ENCODE measurements around the gene AUTS2. TPM values are rescaled to one million over a fixed set of nuclear protein-coding genes. Genes with fewer than 3 reads are reported as not detected.

The AUTS2 gene
- total RNA-seq, 1 donor from 2014 or later, result 80.6 TPM

DNA sequence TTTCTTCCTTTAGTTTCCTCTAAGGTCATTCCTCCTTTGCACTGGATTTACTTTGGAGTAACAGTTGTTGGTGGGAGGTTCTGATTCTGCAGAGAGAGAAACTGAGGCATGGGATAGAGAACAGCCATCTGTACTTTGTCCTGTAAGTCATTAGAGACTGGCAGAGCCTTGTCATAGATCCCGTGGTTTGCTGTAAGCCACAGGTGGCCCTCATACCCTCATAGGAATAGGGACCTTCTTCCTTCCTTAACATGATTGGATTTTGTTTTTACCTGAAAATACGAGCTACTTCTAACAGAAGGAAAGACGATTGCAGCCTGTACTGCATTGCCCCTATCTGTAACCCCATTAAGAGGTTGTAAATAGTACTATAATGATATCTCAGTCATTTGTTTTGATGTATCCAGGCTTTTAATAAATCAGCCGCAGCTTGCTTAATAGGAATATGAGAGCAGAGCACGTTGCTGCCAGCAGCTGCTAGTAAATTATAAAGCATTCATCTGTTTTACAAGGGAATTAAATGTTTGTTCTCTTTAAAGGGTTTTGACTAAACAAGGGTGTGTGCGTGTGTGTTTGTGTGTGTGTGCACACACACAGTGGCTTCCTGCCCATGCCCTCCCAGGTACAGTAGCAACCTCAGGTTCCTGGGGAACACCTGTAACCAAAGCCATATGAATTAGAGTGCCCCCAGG, 249.8 kb downstream of the AUTS2 start:
- no peak for DNase-seq (ENCODE audit: extremely low spot score, unreplicated experiment)
- H3K9me3 Mint-ChIP-seq (ENCODE audit: unreplicated experiment), result peaks cover 2% of the 10 kb centered on the region
- no peak for TF ChIP-seq CTCF (IDR thresholded peaks at IDR 0.05)
- H3K27ac Mint-ChIP-seq (ENCODE audit: unreplicated experiment), result no peak overlapping the region
- no peak overlapping the region for H3K4me3 Mint-ChIP-seq (ENCODE audit: unreplicated experiment)
- no peaks in the 10 kb centered on the region for H3K36me3 Mint-ChIP-seq (ENCODE audit: unreplicated experiment)
- no peaks in the 10 kb centered on the region for H3K27me3 Mint-ChIP-seq (ENCODE audit: unreplicated experiment)
- peaks cover 11% of the 10 kb centered on the region for H3K4me1 Mint-ChIP-seq (ENCODE audit: unreplicated experiment)

GRCh38 chr7:69849268-69849667, 251.0 kb downstream of the AUTS2 start:
- Mint-ChIP-seq H3K4me1 (ENCODE audit: unreplicated experiment) (peaks cover 13% of the 10 kb centered on the region), H3K9me3 (ENCODE audit: unreplicated experiment) (no peaks in the 10 kb centered on the region), H3K36me3 (ENCODE audit: unreplicated experiment) (no peaks in the 10 kb centered on the region), H3K27ac (ENCODE audit: unreplicated experiment) (no peak overlapping the region), H3K4me3 (ENCODE audit: unreplicated experiment) (no peak overlapping the region), H3K27me3 (ENCODE audit: unreplicated experiment) (no peaks in the 10 kb centered on the region)
- no peak for TF ChIP-seq CTCF (IDR thresholded peaks at IDR 0.05)
- no peak for DNase-seq (ENCODE audit: extremely low spot score, unreplicated experiment)

DNA sequence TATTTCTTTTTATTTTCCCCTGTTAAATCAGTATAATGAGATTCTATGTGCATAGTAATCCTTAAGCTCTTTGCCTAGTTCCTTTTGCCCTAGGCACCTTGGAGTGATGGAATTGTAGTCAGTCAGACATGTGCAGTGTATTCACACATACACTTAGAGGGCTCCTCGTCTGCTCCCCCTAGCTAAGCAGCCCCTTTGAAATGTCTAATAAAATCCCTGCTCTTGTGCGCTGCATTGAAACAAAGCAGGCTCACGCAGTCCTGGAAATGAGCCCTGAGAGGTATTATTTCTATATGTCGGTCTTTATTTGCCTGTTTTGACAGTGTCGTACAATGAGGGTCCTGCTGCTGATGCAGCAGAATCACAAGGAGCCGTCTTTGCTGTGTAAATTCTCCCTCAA, 258.7 kb downstream of the AUTS2 start:
- Mint-ChIP-seq H3K4me1 (ENCODE audit: unreplicated experiment) (peaks cover 21% of the 10 kb centered on the region), H3K27me3 (ENCODE audit: unreplicated experiment) (no peaks in the 10 kb centered on the region), H3K36me3 (ENCODE audit: unreplicated experiment) (no peaks in the 10 kb centered on the region), H3K4me3 (ENCODE audit: unreplicated experiment) (no peak overlapping the region), H3K9me3 (ENCODE audit: unreplicated experiment) (no peaks in the 10 kb centered on the region), H3K27ac (ENCODE audit: unreplicated experiment) (no peak overlapping the region)
- TF ChIP-seq CTCF (IDR thresholded peaks at IDR 0.05), result no peak
- DNase-seq (ENCODE audit: extremely low spot score, unreplicated experiment), result no peak

GRCh38 chr7:69858471-69858870, 260.2 kb downstream of the AUTS2 start:
- no peaks in the 10 kb centered on the region for H3K9me3 Mint-ChIP-seq (ENCODE audit: unreplicated experiment)
- H3K4me1 Mint-ChIP-seq (ENCODE audit: unreplicated experiment), result peaks cover 13% of the 10 kb centered on the region
- H3K27ac Mint-ChIP-seq (ENCODE audit: unreplicated experiment), result no peak overlapping the region
- DNase-seq (ENCODE audit: extremely low spot score, unreplicated experiment), result no peak
- H3K36me3 Mint-ChIP-seq (ENCODE audit: unreplicated experiment), result no peaks in the 10 kb centered on the region
- TF ChIP-seq CTCF (IDR thresholded peaks at IDR 0.05), result no peak
- no peak overlapping the region for H3K4me3 Mint-ChIP-seq (ENCODE audit: unreplicated experiment)
- H3K27me3 Mint-ChIP-seq (ENCODE audit: unreplicated experiment), result no peaks in the 10 kb centered on the region

- peaks cover 14% of the 10 kb centered on the region for H3K4me1 Mint-ChIP-seq (ENCODE audit: unreplicated experiment)
- H3K9me3 Mint-ChIP-seq (ENCODE audit: unreplicated experiment), result no peaks in the 10 kb centered on the region
- TF ChIP-seq CTCF (IDR thresholded peaks at IDR 0.05), result no peak
- no peaks in the 10 kb centered on the region for H3K27me3 Mint-ChIP-seq (ENCODE audit: unreplicated experiment)
- no peak overlapping the region for H3K27ac Mint-ChIP-seq (ENCODE audit: unreplicated experiment)
- no peak for DNase-seq (ENCODE audit: extremely low spot score, unreplicated experiment)
- H3K36me3 Mint-ChIP-seq (ENCODE audit: unreplicated experiment), result no peaks in the 10 kb centered on the region
- no peak overlapping the region for H3K4me3 Mint-ChIP-seq (ENCODE audit: unreplicated experiment)
Observed at GRCh38 chr7:69859342-69859741, 261.1 kb downstream of the AUTS2 start.
